Right lobe of liver (tissue), 6 donors: Measurements from ENCODE around the gene PHF12. TPM values are rescaled to one million over a fixed set of nuclear protein-coding genes. Genes with fewer than 3 reads are reported as not detected.

Experiments
- ATAC-seq, 4 donors: fragments of 200-7000 bp; cut with Tn5 transposase; one replicate each; pipeline ENCODE4 v1.9.1; 2020; ENCODE audit warnings: mild to moderate bottlenecking in 4 of 4, moderate library complexity in 4 of 4
- DNase-seq, 3 donors: peaks; one replicate each; pipeline ENCODE4 v3.0.0-alpha.2; 2020
- H3K27ac ChIP-seq, 3 donors: fragments of 200-600 bp; one replicate each; pipeline ENCODE4 v1.8.0; 2022
- H3K27me3 ChIP-seq, 2 donors: fragments of 200-600 bp; one replicate each; pipeline ENCODE4 v1.8.0; 2022
- H3K36me3 ChIP-seq, 4 donors: fragments of 200-600 bp; sonication (generic) in 1 of 4; one replicate each; pipeline versions ENCODE4 v1.5.1 to v1.8.0; 2017 to 2022; ENCODE audit warnings: control low read depth in 1 of 4
- H3K4me1 ChIP-seq, 4 donors: fragments of 200-600 bp; sonication (generic) in 1 of 4; one replicate each; pipeline versions ENCODE4 v1.5.1 to v1.8.0; 2017 to 2022; ENCODE audit warnings: control low read depth in 1 of 4
- H3K4me3 ChIP-seq, 3 donors: fragments of 200-600 bp; one replicate each; pipeline ENCODE4 v1.8.0; 2022
- H3K9me3 ChIP-seq, 4 donors: fragments of 200-600 bp; sonication (generic) in 1 of 4; one replicate each; pipeline versions ENCODE4 v1.5.1 to v1.8.0; 2017 to 2022; ENCODE audit warnings: control low read depth in 1 of 4
- POLR2A ChIP-seq: fragments of 450-650 bp; IDR thresholded peaks from one replicate; pipeline ENCODE4 v1.6.1; 2017; ENCODE audit warnings: antibody characterized with exemption, mild to moderate bottlenecking
- WGBS: methylation state at CpG from one replicate; pipeline ENCODE4 v1.1.6; 2018; ENCODE audit warnings: low coverage, low lambda C conversion rate; ENCODE audit not compliant: insufficient coverage; ENCODE audit errors: missing lambda C conversion rate; 5-methylcytosine and 5-hydroxymethylcytosine counted together
- intact Hi-C, 2 donors: fragments of 100-400 bp; cut with DNase I; formaldehyde crosslinking; loops; one replicate each; pipeline versions ENCODE4 v1.11.2 to v1.14.1; 2022
- total RNA-seq, 6 experiments: library from RNA; depleted of rRNA in 2 of 6; stranded (reverse); fragments of >200 nt in 2 of 6; fragmentation: NEBNext Ultra II Directional in 3 of 6; extraction: Animal tissue kit (Norgen Biotek cat#: 25700) in 3 of 6; gene quantifications; one replicate each; pipeline versions ENCODE4 v1.1.0 to v1.2.4, GENCODE V29; 2016 to 2023
- TF ChIP-seq, protein P1 (sequence below), 4 donors: fragments of 200-600 bp in 3 of 4; fragments of 450-650 bp in 1 of 4; IDR thresholded peaks; one replicate each; pipeline versions ENCODE4 v1.5.1 to v1.8.0; 2016 to 2022; ENCODE audit warnings: antibody characterized with exemption in 4 of 4, mild to moderate bottlenecking in 2 of 4
- donor health status: DM: no; HTN: yes; CAD: no.
- donor health status: DM: no; HTN: no; CAD: no.
- donor health status: DM: no; HTN: no; CAD: no.
- donor health status: DM: no; HTN: yes; CAD: no.
- donor health status: DM: no; HTN: yes; CAD: no.

The PHF12 gene
- total RNA-seq, 6 experiments from 2014 or later, result 13.0 to 33.1 (median 17.4) TPM

DNA sequence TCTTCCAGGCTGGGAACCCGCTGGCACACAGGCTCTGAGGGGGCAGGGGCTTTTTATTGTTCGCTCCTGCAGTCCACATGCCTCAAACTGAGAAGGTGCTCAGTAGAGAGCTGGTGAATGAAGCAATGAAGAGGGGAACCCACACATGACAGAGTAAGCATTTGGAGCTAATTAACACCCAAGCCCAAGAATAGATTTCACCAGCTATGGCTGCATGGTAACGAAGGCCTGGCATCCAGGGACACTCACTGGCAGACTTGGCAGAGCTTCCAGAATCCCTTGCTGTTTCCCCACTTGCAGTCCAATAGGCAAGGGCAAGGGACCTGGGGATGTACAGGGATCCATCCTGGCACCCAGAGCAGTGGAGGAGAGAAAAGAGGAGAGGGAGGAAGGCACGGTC lies 66.0 kb downstream of the PHF12 start:
- Histone ChIP-seq H3K9me3 (no peaks in the 10 kb centered on the region), H3K27ac (no peak overlapping the region), H3K4me3 (no peak overlapping the region), H3K27me3 (no peaks in the 10 kb centered on the region), H3K4me1 (peaks cover 0 to 4% (median 0%) of the 10 kb centered on the region in 4 donors), H3K36me3 (peaks cover 12 to 51% (median 27%) of the 10 kb centered on the region in 4 donors)
- no peak for DNase-seq
- WGBS, result 88% methylated on average over 2 of the region's 4 CpGs
- TF ChIP-seq, protein P1, sequence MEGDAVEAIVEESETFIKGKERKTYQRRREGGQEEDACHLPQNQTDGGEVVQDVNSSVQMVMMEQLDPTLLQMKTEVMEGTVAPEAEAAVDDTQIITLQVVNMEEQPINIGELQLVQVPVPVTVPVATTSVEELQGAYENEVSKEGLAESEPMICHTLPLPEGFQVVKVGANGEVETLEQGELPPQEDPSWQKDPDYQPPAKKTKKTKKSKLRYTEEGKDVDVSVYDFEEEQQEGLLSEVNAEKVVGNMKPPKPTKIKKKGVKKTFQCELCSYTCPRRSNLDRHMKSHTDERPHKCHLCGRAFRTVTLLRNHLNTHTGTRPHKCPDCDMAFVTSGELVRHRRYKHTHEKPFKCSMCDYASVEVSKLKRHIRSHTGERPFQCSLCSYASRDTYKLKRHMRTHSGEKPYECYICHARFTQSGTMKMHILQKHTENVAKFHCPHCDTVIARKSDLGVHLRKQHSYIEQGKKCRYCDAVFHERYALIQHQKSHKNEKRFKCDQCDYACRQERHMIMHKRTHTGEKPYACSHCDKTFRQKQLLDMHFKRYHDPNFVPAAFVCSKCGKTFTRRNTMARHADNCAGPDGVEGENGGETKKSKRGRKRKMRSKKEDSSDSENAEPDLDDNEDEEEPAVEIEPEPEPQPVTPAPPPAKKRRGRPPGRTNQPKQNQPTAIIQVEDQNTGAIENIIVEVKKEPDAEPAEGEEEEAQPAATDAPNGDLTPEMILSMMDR (IDR thresholded peaks at IDR 0.05), result no peak
- TF ChIP-seq POLR2A, result no peak
- no peak for ATAC-seq
- intact Hi-C loops, result no loop called here

DNA sequence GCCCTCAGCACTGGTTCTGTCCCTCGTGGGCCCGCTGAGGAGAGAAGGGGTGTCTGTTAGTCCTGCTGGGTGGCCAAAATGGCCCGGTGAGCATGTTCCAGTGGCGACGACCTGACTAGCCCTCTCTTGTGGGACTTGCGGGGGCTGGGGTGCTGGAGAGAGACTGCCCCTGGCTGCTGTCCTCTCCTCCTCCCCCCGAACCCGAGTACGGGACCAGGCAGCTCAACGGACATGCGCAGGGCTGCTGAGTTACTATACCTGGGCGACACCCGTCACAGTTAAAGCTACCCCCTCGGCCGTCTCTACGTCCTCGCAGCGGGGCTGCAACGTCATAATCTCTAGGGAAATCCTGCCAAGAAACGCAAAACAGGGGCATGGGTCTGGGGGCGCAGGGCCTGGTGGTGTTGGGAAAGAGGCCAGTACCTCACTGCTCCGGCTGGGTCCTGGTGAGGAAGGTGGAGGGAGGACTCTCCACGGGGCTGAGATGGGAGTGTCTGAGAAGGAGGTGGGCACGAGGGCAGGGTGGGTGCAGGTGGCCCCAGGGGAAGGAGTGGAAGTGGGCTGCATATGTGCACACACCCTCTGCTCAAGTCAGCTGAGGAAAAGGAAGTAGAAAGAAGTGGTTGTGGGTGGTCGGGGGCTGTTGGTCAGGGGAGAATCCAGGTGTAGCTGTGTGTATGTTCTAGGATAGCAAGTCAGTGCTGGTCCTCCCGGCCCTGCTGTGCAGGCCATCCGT lies 67.2 kb downstream of the PHF12 start:
- peaks cover 12 to 63% (median 32%) of the 10 kb centered on the region in 4 donors for H3K36me3 ChIP-seq
- WGBS, result 74% methylated on average over 6 of the region's 27 CpGs
- no peak for DNase-seq

DNA sequence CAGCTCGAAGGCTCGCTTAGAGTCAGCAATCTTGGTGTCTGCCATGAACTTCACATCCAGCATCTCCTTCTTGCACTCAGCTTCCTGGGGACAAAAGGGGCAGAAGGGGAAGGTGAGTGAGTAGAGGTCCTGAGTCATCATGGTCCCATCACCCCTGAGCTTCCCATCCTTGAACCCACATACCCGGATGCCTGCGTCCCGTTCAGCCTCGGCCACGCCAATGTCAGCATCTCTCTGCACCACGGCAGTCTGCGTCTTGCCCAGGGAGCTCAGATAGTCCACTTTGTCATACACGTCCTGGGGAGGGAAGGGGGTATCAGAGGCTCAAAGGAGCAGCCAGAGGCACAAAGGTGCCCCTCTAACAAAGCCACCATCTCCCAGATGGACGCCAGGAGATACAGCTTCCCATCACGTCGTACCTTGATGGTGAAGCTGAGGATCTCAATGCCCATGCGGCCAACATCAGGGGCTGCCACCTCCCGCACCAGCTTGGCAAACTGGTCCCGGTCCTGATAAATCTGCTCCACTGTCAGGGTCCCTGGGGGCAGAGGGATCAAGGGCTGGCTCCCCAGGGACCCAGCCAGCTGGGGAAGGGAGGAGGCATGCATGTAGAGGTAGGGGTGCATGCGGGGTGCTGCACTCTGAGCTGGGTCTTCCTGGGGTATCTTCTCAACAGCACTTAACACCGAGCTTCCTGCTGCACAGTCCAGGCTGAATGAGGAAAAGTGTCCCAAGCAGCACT lies 69.0 kb downstream of the PHF12 start:
- Histone ChIP-seq H3K27me3 (no peaks in the 10 kb centered on the region), H3K36me3 (peaks cover 12 to 63% (median 32%) of the 10 kb centered on the region in 4 donors), H3K4me1 (no peaks in the 10 kb centered on the region), H3K9me3 (no peaks in the 10 kb centered on the region), H3K27ac (no peak overlapping the region), H3K4me3 (no peak overlapping the region)
- TF ChIP-seq POLR2A, result no peak
- TF ChIP-seq, protein P1 (IDR thresholded peaks at IDR 0.05), result no peak
- DNase-seq (no peak), ATAC-seq (no peak)
- 100% methylated on average over 3 of the region's 18 CpGs for WGBS
- intact Hi-C loops, result no loop called here

More for the DNA sequence above, 67.2 kb downstream of the PHF12 start:
- Histone ChIP-seq H3K9me3 (no peaks in the 10 kb centered on the region), H3K4me3 (no peak overlapping the region), H3K4me1 (no peaks in the 10 kb centered on the region), H3K27ac (no peak overlapping the region), H3K27me3 (no peaks in the 10 kb centered on the region)
- no peak for TF ChIP-seq POLR2A
- TF ChIP-seq, protein P1 (IDR thresholded peaks at IDR 0.05), result no peak
- intact Hi-C loops, result no loop called here
- ATAC-seq, result no peak

DNA sequence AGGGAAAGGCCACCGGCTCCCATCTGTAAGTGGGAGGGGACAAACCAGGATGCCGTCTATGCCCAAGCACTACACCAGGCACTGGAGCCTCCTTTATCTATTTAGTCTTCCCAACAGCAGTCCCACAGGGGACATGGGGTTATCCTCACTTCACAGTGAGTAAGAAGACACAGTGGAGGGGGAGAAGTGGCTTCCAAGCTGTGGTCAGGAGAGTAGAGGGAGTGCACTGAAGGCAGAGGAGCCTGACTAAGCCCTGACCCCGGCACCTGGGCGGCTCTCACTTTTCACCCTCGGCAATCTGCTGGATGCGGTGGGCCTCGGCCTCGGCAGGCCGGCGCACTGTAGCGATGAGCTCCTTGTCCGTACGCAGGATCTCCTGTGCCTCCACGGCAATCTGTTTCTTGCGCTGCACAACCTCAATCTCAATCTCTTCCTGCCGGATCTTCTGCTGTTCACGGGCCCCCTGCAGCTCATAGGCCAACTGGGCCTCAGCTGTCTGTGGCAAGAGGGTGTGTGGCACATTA lies 69.7 kb downstream of the PHF12 start:
- peaks cover 12 to 63% (median 32%) of the 10 kb centered on the region in 4 donors for H3K36me3 ChIP-seq
- DNase-seq, result no peak

More for the DNA sequence above, 69.7 kb downstream of the PHF12 start:
- no peak for TF ChIP-seq POLR2A
- TF ChIP-seq, protein P1 (IDR thresholded peaks at IDR 0.05), result no peak
- intact Hi-C loops, result no loop called here
- ATAC-seq, result no peak
- Histone ChIP-seq H3K27ac (no peak overlapping the region), H3K9me3 (no peaks in the 10 kb centered on the region), H3K4me1 (no peaks in the 10 kb centered on the region), H3K4me3 (no peak overlapping the region), H3K27me3 (no peaks in the 10 kb centered on the region)
- WGBS, result no CpG with 5 or more reads among the region's 17 CpGs
